HepG2 (cell line): ENCODE measurements around the gene SKP1. TPM values are rescaled to one million over a fixed set of nuclear protein-coding genes. Genes with fewer than 3 reads are reported as not detected.

ENCODE experiments used
- ATAC-seq: fragments of 200-7000 bp; cut with Tn5 transposase; 3 replicates; pipeline ENCODE4 v1.9.1; 2020; ENCODE audit warnings: mild to moderate bottlenecking, moderate library complexity
- BruUV-seq: library from RNA; stranded (reverse); fragments of 400-500 nt; replicated peaks from 2 replicates; lab custom pipeline; 2021; lab: Mats Ljungman, UMichigan
- CTCF ChIA-PET: fragments of 300-600 bp; formaldehyde crosslinking; extraction: SDS; loops from one replicate; lab custom pipeline; 2021; ENCODE audit warnings: low total read pairs, inconsistent platforms, low intra/inter-chr PET ratio; lab: Yijun Ruan, JAX
- POLR2A ChIA-PET: fragments of 350-600 bp; sonication (Branson Sonifier 250); formaldehyde crosslinking; loops from one replicate; lab custom pipeline; 2020; ENCODE audit warnings: antibody characterized with exemption, inconsistent platforms; lab: Yijun Ruan, JAX
- DNase-seq: peaks from one replicate; pipeline ENCODE4 v3.0.0-alpha.2; 2015; ENCODE audit warnings: low spot score
- FAIRE-seq: peaks from 3 replicates; lab custom pipeline; 2011; peaks lifted over from hg19 to GRCh38; lab: Jason Lieb, UNC
- H2AFZ ChIP-seq: one replicate; pipeline ENCODE4 v1.6.1; 2011; ENCODE audit warnings: low read length, inconsistent platforms
- H3K27ac ChIP-seq: fragments of 300-600 bp; 3 replicates; pipeline ENCODE4 v1.8.0; 2011; ENCODE audit warnings: mixed run types, mild to moderate bottlenecking, mixed read lengths, low read length, inconsistent platforms; ENCODE audit not compliant: insufficient read depth; ENCODE audit errors: extremely low read length
- H3K27me3 ChIP-seq, 2 experiments: fragments of 200-600 bp in 1 of 2; 2 replicates in 1 of 2; 3 replicates in 1 of 2; pipeline versions ENCODE4 v1.6.0 to v1.8.0; 2011; ENCODE audit warnings: low read length in 2 of 2, mild to moderate bottlenecking in 2 of 2, moderate library complexity in 2 of 2, inconsistent platforms in 1 of 2; ENCODE audit not compliant: insufficient read depth in 2 of 2, control insufficient read depth in 1 of 2
- H3K36me3 ChIP-seq, 2 experiments: fragments of 200-600 bp in 1 of 2; replicated peaks in 1 of 2; 2 replicates in 1 of 2; 3 replicates in 1 of 2; pipeline versions ENCODE4 v1.5.1 to v1.8.0; 2011; ENCODE audit warnings: low read length in 2 of 2, inconsistent platforms in 1 of 2; ENCODE audit not compliant: insufficient read depth in 2 of 2, control insufficient read depth in 1 of 2
- H3K4me1 ChIP-seq: 2 replicates; pipeline ENCODE4 v1.5.1; 2012; ENCODE audit warnings: low read length, inconsistent platforms; ENCODE audit not compliant: insufficient read depth
- H3K4me2 ChIP-seq: 2 replicates; pipeline ENCODE4 v1.6.0; 2011; ENCODE audit warnings: low read depth, low read length, inconsistent platforms
- H3K4me3 ChIP-seq, 3 experiments: fragments of 200-600 bp in 1 of 3; sonication (generic), shearing (Covaris generic) in 1 of 3; replicated peaks in 1 of 3; 2 replicates each; pipeline ENCODE4 v1.5.1; 2011 to 2016; ENCODE audit warnings: low read length in 3 of 3, inconsistent platforms in 2 of 3, low read depth in 2 of 3, mild to moderate bottlenecking in 2 of 3, control low read depth in 1 of 3, mixed read lengths in 1 of 3; ENCODE audit not compliant: insufficient read depth in 1 of 3
- H3K79me2 ChIP-seq: one replicate; pipeline ENCODE4 v1.6.1; 2011; ENCODE audit warnings: low read length, inconsistent platforms; ENCODE audit not compliant: insufficient read depth
- H3K9ac ChIP-seq: 2 replicates; pipeline ENCODE4 v1.6.0; 2011; ENCODE audit warnings: mild to moderate bottlenecking, low read depth, low read length, inconsistent platforms; ENCODE audit not compliant: insufficient read depth
- H3K9me3 ChIP-seq: 2 replicates; pipeline ENCODE4 v1.5.1; 2012; ENCODE audit warnings: mild to moderate bottlenecking, low read length
- H4K20me1 ChIP-seq: 2 replicates; pipeline ENCODE4 v1.6.0; 2011; ENCODE audit warnings: inconsistent platforms, mild to moderate bottlenecking, low read length, moderate library complexity; ENCODE audit not compliant: insufficient read depth
- EED ChIP-seq: sonication (generic); formaldehyde crosslinking; IDR thresholded peaks from 2 replicates; pipeline ENCODE4 v1.5.0; 2020; ENCODE audit warnings: mild to moderate bottlenecking, missing genetic modification reagents
- HOXA3 ChIP-seq: sonication (generic); formaldehyde crosslinking; IDR thresholded peaks from 2 replicates; pipeline ENCODE4 v1.5.0; 2020; ENCODE audit warnings: missing genetic modification reagents
- MTF2 ChIP-seq: sonication (generic); formaldehyde crosslinking; IDR thresholded peaks from 2 replicates; pipeline ENCODE4 v1.5.0; 2020; ENCODE audit warnings: missing genetic modification reagents, borderline replicate concordance
- STAT6 ChIP-seq: sonication (generic); formaldehyde crosslinking; IDR thresholded peaks from 2 replicates; pipeline ENCODE4 v1.4.0; 2020; ENCODE audit warnings: missing genetic modification reagents, mild to moderate bottlenecking, borderline replicate concordance
- TCF7 ChIP-seq: sonication (generic); IDR thresholded peaks from 2 replicates; pipeline ENCODE4 v1.6.1; 2016; ENCODE audit warnings: antibody characterized with exemption, low read depth
- ZKSCAN5 ChIP-seq: sonication (generic); formaldehyde crosslinking; IDR thresholded peaks from 2 replicates; pipeline ENCODE4 v1.5.1; 2020; ENCODE audit warnings: mild to moderate bottlenecking, missing genetic modification reagents
- ZNF510 ChIP-seq: sonication (generic); formaldehyde crosslinking; IDR thresholded peaks from 2 replicates; pipeline ENCODE4 v1.4.0; 2020; ENCODE audit warnings: low read depth, mild to moderate bottlenecking, missing genetic modification reagents
- ZNF720 ChIP-seq: sonication (generic); formaldehyde crosslinking; IDR thresholded peaks from 2 replicates; pipeline ENCODE4 v1.4.0; 2020; ENCODE audit warnings: missing genetic modification reagents
- ZSCAN30 ChIP-seq: sonication (generic); formaldehyde crosslinking; IDR thresholded peaks from 2 replicates; pipeline ENCODE4 v1.5.0; 2020; ENCODE audit warnings: mild to moderate bottlenecking, missing genetic modification reagents
- WGBS: methylation state at CpG from one replicate; pipeline ENCODE4 v1.1.6; 2017; ENCODE audit warnings: low lambda C conversion rate; 5-methylcytosine and 5-hydroxymethylcytosine counted together
- in situ Hi-C: cut with HindIII; loops from 2 replicates; pipeline ENCODE4 v1.10.0; 2017; ENCODE audit warnings: low pct_unique_long_range_greater_than_20kb; ENCODE audit not compliant: extremely low pct_ligation_motif_present
- intact Hi-C: fragments of 100-400 bp; cut with micrococcal nuclease; formaldehyde crosslinking; loops from one replicate; pipeline ENCODE4 v1.10.0; 2022; ENCODE audit not compliant: unreplicated experiment
- polyA plus RNA-seq, 8 experiments: library from polyadenylated mRNA; depleted of rRNA in 3 of 8; stranded (reverse) in 7 of 8; unstranded in 1 of 8; fragments of >200 nt; fragmentation: Illumina TruSeq in 4 of 8; extraction: Trizol in 4 of 8; gene quantifications; 2 replicates each; pipeline versions ENCODE4 v1.2.1 to v1.2.3, GENCODE V29; 2011 to 2016; ENCODE audit warnings: low read depth in 4 of 8, missing spikeins in 1 of 8, mixed read lengths in 1 of 8; ENCODE audit not compliant: insufficient read depth in 1 of 8
- total RNA-seq, 5 experiments: library from RNA; depleted of rRNA; stranded (reverse); fragments of >200 nt; fragmentation: Illumina TruSeq; extraction: Trizol; gene quantifications; 2 replicates each; pipeline ENCODE4 v1.2.3, GENCODE V29; 2016; ENCODE audit warnings: low read depth in 1 of 5
- TF ChIP-seq, protein P1 (sequence below): sonication (generic); formaldehyde crosslinking; IDR thresholded peaks from 2 replicates; pipeline ENCODE4 v1.4.0; 2020; ENCODE audit warnings: mild to moderate bottlenecking, missing genetic modification reagents
- TF ChIP-seq, protein P2 (sequence below): sonication (generic); IDR thresholded peaks from 2 replicates; pipeline ENCODE4 v1.6.1; 2016; ENCODE audit warnings: low read depth, borderline replicate concordance
- TF ChIP-seq, protein P3 (sequence below): sonication (generic); formaldehyde crosslinking; IDR thresholded peaks from 2 replicates; pipeline ENCODE4 v1.4.0; 2020; ENCODE audit warnings: mild to moderate bottlenecking, missing genetic modification reagents

SKP1 gene
- total and polyA plus RNA-seq, 2 of the 13 experiments (the other 11 are each of a cell fraction or from before 2014, with no cell fraction given): 134 to 340 TPM

DNA sequence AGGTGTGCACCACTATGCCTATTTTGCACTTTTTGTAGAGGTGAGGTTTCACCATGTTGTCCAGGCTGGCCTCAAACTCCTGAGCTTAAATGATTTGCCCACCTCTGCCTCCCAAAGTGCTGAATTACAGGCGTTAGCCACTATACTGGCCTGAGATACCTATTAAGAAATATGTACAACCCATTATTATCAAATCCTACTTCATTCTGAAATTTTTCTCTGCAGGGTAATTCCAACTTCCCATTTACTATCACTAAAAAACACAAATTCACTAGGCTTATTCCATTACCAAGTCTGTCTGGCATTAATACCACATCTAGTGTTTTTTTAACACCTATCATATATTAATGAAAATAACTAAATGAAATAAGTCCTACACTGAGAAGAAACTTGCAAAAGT lies 30.9 kb upstream of the SKP1 start:
- no peaks in the 10 kb centered on the region for H3K27me3 ChIP-seq
- peaks cover 82% of the 10 kb centered on the region for H3K79me2 ChIP-seq
- no peak for ATAC-seq
- peaks cover 66% of the 10 kb centered on the region for H4K20me1 ChIP-seq
- POLR2A ChIA-PET: no interaction called here
- H3K27ac ChIP-seq: no peak overlapping the region
- no peak for DNase-seq
- FAIRE-seq: no peak
- in situ Hi-C loops (no loop called here), intact Hi-C loops (no loop called here)
- TF ChIP-seq MTF2 (CRISPR knock-in tag): no peak
- TF ChIP-seq, protein P1, sequence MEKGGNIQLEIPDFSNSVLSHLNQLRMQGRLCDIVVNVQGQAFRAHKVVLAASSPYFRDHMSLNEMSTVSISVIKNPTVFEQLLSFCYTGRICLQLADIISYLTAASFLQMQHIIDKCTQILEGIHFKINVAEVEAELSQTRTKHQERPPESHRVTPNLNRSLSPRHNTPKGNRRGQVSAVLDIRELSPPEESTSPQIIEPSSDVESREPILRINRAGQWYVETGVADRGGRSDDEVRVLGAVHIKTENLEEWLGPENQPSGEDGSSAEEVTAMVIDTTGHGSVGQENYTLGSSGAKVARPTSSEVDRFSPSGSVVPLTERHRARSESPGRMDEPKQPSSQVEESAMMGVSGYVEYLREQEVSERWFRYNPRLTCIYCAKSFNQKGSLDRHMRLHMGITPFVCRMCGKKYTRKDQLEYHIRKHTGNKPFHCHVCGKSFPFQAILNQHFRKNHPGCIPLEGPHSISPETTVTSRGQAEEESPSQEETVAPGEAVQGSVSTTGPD: no peak
- 95% methylated on average over 1 of the region's 1 CpG for WGBS
- no TSS peak for BruUV-seq
- no peaks in the 10 kb centered on the region for H3K9me3 ChIP-seq
- no peak overlapping the region for H3K4me2 ChIP-seq
- H3K4me1 ChIP-seq: no peaks in the 10 kb centered on the region
- H3K4me3 ChIP-seq: no peak overlapping the region
- no peak overlapping the region for H2AFZ ChIP-seq
- H3K36me3 ChIP-seq: peaks cover 3 to 30% of the 10 kb centered on the region in 2 experiments; a peak in 4 of 5 replicates
- H3K9ac ChIP-seq: no peak overlapping the region
- CTCF ChIA-PET: no interaction called here

DNA sequence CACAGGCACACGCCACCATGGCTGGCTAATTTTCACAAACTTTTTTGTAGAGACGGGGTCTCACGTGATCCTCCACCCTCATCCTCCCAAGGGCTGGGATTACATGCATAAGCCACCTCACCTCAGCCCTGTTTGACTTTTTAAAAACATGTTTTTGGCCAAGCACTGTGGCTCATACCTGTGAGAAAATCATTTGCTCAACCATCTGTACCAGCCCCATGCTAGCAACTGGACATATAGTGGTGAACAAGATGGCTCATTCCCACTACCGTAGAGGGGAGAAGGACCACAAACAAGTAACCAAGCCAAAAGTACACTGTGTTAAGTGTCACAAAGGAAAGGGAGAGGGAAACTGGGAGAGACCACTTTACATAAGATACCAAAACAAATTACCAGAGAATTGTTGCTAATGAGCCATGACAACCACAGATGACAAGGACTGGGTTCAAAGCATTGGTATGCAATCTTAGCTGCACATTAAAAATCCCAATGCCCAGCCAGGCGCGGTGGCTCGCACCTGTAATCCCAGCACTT lies 29.9 kb upstream of the SKP1 start:
- FAIRE-seq: no peak
- POLR2A ChIA-PET: no interaction called here
- no peak for TF ChIP-seq ZNF720 (CRISPR knock-in tag)
- no peak for TF ChIP-seq TCF7
- TF ChIP-seq EED (CRISPR knock-in tag): no peak
- TF ChIP-seq, protein P2, sequence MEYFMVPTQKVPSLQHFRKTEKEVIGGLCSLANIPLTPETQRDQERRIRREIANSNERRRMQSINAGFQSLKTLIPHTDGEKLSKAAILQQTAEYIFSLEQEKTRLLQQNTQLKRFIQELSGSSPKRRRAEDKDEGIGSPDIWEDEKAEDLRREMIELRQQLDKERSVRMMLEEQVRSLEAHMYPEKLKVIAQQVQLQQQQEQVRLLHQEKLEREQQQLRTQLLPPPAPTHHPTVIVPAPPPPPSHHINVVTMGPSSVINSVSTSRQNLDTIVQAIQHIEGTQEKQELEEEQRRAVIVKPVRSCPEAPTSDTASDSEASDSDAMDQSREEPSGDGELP: no peak
- no peak for TF ChIP-seq ZNF510
- TF ChIP-seq ZSCAN30: no peak
- TF ChIP-seq STAT6: no peak
- TF ChIP-seq, protein P3, sequence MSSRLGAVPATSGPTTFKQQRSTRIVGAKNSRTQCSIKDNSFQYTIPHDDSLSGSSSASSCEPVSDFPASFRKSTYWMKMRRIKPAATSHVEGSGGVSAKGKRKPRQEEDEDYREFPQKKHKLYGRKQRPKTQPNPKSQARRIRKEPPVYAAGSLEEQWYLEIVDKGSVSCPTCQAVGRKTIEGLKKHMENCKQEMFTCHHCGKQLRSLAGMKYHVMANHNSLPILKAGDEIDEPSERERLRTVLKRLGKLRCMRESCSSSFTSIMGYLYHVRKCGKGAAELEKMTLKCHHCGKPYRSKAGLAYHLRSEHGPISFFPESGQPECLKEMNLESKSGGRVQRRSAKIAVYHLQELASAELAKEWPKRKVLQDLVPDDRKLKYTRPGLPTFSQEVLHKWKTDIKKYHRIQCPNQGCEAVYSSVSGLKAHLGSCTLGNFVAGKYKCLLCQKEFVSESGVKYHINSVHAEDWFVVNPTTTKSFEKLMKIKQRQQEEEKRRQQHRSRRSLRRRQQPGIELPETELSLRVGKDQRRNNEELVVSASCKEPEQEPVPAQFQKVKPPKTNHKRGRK (CRISPR knock-in tag): no peak
- no peak for TF ChIP-seq ZKSCAN5
- TF ChIP-seq HOXA3 (CRISPR knock-in tag): no peak

More for the DNA sequence above, 29.9 kb upstream of the SKP1 start:
- Histone ChIP-seq H3K9me3 (no peaks in the 10 kb centered on the region), H3K4me2 (no peak overlapping the region), H3K9ac (no peak overlapping the region), H2AFZ (no peak overlapping the region), H3K4me1 (no peaks in the 10 kb centered on the region), H3K4me3 (no peak overlapping the region), H3K36me3 (peaks cover 4 to 37% of the 10 kb centered on the region in 2 experiments), H3K79me2 (peaks cover 75% of the 10 kb centered on the region), H3K27ac (no peak overlapping the region), H3K27me3 (no peaks in the 10 kb centered on the region), H4K20me1 (peaks cover 58% of the 10 kb centered on the region)
- BruUV-seq: no TSS peak
- ATAC-seq (no peak), DNase-seq (no peak)
- intact Hi-C loops (no loop called here), in situ Hi-C loops (no loop called here)
- CTCF ChIA-PET: no interaction called here
- 83% methylated on average over 7 of the region's 7 CpGs for WGBS
